ENCODE measurements around the gene TACC3.
A peak's percentile ranks its signal among the peaks of the same experiment; 100 is the strongest.

The TACC3 gene

GRCh38 chr4:1793940-1794808 is 72.9 kb downstream of the TACC3 start (continued):
- no peak for TF ChIP-seq ZNF155 (tag by site-specific recombination; IDR thresholded peaks at IDR 0.05)
- TF ChIP-seq GLI4 (tag by site-specific recombination; IDR thresholded peaks at IDR 0.05): no peak
- TF ChIP-seq ZNF157 (tag by site-specific recombination; IDR thresholded peaks at IDR 0.05): no peak
- TF ChIP-seq ZNF121 (tag by site-specific recombination; IDR thresholded peaks at IDR 0.05): no peak
- no peak for TF ChIP-seq ZNF248 (tag by site-specific recombination; IDR thresholded peaks at IDR 0.05)
- TF ChIP-seq ZNF792 (tag by site-specific recombination; IDR thresholded peaks at IDR 0.05): no peak
- TF ChIP-seq ZXDB (tag by site-specific recombination; IDR thresholded peaks at IDR 0.05): 0 out of 2 replicates have a peak, but pooled peaks have one; percentile 31
- 0 out of 2 replicates have a peak, but pooled peaks have one; percentile 25 for TF ChIP-seq SP2 (tag by site-specific recombination; IDR thresholded peaks at IDR 0.05)
- TF ChIP-seq ZBTB8A (tag by site-specific recombination; IDR thresholded peaks at IDR 0.05): peak; percentile 80
- no peak for TF ChIP-seq ZNF140 (tag by site-specific recombination; IDR thresholded peaks at IDR 0.05)
- TF ChIP-seq ZNF624 (tag by site-specific recombination; IDR thresholded peaks at IDR 0.05): no peak
- TF ChIP-seq ZNF777 (tag by site-specific recombination; IDR thresholded peaks at IDR 0.05; ENCODE audit: borderline replicate concordance): no peak
- TF ChIP-seq ZNF114 (tag by site-specific recombination; IDR thresholded peaks at IDR 0.05): no peak
- TF ChIP-seq OSR2 (tag by site-specific recombination; IDR thresholded peaks at IDR 0.05): no peak
- no peak for TF ChIP-seq ZNF202 (tag by site-specific recombination; IDR thresholded peaks at IDR 0.05; ENCODE audit: borderline replicate concordance)
- TF ChIP-seq PATZ1 (tag by site-specific recombination; IDR thresholded peaks at IDR 0.05): peak; percentile 73
- TF ChIP-seq ZNF558 (tag by site-specific recombination; IDR thresholded peaks at IDR 0.05): no peak
- no peak for TF ChIP-seq ZNF274 (IDR thresholded peaks at IDR 0.05; ENCODE audit: low read length)
- no peak for TF ChIP-seq ZNF274 (tag by site-specific recombination; IDR thresholded peaks at IDR 0.05; ENCODE audit: borderline replicate concordance)
- no peak for TF ChIP-seq ZNF585B (tag by site-specific recombination; IDR thresholded peaks at IDR 0.05)
- TF ChIP-seq, protein P1, sequence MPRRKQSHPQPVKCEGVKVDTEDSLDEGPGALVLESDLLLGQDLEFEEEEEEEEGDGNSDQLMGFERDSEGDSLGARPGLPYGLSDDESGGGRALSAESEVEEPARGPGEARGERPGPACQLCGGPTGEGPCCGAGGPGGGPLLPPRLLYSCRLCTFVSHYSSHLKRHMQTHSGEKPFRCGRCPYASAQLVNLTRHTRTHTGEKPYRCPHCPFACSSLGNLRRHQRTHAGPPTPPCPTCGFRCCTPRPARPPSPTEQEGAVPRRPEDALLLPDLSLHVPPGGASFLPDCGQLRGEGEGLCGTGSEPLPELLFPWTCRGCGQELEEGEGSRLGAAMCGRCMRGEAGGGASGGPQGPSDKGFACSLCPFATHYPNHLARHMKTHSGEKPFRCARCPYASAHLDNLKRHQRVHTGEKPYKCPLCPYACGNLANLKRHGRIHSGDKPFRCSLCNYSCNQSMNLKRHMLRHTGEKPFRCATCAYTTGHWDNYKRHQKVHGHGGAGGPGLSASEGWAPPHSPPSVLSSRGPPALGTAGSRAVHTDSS (tag by site-specific recombination; IDR thresholded peaks at IDR 0.05): no peak
- no peak for TF ChIP-seq SP7 (tag by site-specific recombination; IDR thresholded peaks at IDR 0.05)
- TF ChIP-seq ZBTB20 (tag by site-specific recombination; IDR thresholded peaks at IDR 0.05): peak; percentile 55; the same call in 1 of the 2 replicates
- TF ChIP-seq, protein P2, sequence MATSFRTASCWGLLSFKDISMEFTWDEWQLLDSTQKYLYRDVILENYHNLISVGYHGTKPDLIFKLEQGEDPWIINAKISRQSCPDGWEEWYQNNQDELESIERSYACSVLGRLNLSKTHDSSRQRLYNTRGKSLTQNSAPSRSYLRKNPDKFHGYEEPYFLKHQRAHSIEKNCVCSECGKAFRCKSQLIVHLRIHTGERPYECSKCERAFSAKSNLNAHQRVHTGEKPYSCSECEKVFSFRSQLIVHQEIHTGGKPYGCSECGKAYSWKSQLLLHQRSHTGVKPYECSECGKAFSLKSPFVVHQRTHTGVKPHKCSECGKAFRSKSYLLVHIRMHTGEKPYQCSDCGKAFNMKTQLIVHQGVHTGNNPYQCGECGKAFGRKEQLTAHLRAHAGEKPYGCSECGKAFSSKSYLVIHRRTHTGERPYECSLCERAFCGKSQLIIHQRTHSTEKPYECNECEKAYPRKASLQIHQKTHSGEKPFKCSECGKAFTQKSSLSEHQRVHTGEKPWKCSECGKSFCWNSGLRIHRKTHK (tag by site-specific recombination; IDR thresholded peaks at IDR 0.05): no peak
- TF ChIP-seq OVOL3 (tag by site-specific recombination; IDR thresholded peaks at IDR 0.05): no peak
- no peak for TF ChIP-seq ZNF169 (tag by site-specific recombination; IDR thresholded peaks at IDR 0.05)

All from HEK293 (cell line).